ENCODE measurements around the gene MYB. TPM values are rescaled to one million over a fixed set of nuclear protein-coding genes. Genes with fewer than 3 reads are reported as not detected.

The MYB gene
- total and polyA plus RNA-seq, 2 experiments from 2014 or later, result 0.17 to 0.36 TPM

DNA sequence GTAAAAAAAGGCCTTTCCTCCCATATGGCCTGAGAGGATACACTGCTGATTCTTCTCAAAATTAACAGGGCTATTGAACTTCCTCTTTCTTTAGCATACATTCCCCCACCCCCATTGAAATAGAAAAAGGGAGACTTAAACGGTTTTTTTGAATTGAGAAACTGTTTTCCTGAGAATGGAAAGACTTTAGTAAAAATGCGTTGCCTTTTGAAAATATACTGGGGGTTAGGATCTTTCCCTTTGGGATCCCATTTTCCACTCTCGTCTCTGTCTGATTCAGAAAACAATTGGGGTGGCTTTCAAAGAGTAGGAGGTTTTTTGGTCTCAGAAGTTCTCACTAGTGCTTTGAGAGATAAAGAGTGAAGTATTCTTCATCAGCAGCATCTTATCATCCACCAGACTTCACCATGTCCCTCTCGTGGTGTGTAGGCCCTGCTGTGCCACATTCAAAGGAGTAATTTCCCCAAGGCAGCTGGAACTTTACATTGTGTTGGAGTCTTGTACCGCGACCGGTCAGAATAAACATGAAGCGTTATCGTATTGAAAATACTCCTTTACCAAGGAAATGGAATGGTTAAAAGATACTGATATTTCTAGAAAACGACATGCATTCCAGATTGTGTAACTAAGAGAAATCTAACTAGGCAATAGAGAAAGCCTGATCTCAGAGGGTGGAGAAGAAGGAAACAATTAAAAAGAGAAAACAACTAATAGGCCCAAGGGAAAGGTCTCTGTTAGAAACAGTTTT lies 10.6 kb downstream of the MYB start:
- 94% methylated on average over 10 of the region's 10 CpGs for WGBS (ENCODE audit: low lambda C conversion rate, missing lambda C conversion rate)
- no peaks in the 10 kb centered on the region for H3K36me3 ChIP-seq (replicated peaks; ENCODE audit: insufficient read depth, low read depth)
- no peak overlapping the region for H3K4me3 ChIP-seq
- no peak overlapping the region for H3K4me2 ChIP-seq
- no peak overlapping the region for H3K27ac ChIP-seq
- DNase-seq (ENCODE audit: low spot score), result no peak
- H3K79me2 ChIP-seq, result no peaks in the 10 kb centered on the region
- no peaks in the 10 kb centered on the region for H3K9me2 ChIP-seq (replicated peaks; ENCODE audit: insufficient read depth)
- H2AFZ ChIP-seq, result no peak overlapping the region
- TF ChIP-seq EZH2 (IDR thresholded peaks at IDR 0.05; ENCODE audit: borderline replicate concordance) (no peak), EZH2phosphoT487 (IDR thresholded peaks at IDR 0.05; ENCODE audit: low read depth, severe bottlenecking, unreplicated experiment) (no peak)
- TF ChIP-seq, protein P1, sequence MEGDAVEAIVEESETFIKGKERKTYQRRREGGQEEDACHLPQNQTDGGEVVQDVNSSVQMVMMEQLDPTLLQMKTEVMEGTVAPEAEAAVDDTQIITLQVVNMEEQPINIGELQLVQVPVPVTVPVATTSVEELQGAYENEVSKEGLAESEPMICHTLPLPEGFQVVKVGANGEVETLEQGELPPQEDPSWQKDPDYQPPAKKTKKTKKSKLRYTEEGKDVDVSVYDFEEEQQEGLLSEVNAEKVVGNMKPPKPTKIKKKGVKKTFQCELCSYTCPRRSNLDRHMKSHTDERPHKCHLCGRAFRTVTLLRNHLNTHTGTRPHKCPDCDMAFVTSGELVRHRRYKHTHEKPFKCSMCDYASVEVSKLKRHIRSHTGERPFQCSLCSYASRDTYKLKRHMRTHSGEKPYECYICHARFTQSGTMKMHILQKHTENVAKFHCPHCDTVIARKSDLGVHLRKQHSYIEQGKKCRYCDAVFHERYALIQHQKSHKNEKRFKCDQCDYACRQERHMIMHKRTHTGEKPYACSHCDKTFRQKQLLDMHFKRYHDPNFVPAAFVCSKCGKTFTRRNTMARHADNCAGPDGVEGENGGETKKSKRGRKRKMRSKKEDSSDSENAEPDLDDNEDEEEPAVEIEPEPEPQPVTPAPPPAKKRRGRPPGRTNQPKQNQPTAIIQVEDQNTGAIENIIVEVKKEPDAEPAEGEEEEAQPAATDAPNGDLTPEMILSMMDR (IDR thresholded peaks at IDR 0.05; ENCODE audit: poor library complexity), result no peak
- no peaks in the 10 kb centered on the region for H4K20me1 ChIP-seq (ENCODE audit: insufficient read depth, poor library complexity, severe bottlenecking)
- no peaks in the 10 kb centered on the region for H3K27me3 ChIP-seq
- no peaks in the 10 kb centered on the region for H3K4me1 ChIP-seq (ENCODE audit: insufficient read depth)
- no peaks in the 10 kb centered on the region for H3K9me3 ChIP-seq (ENCODE audit: low read depth)

- no peak for TF ChIP-seq EZH2phosphoT487 (IDR thresholded peaks at IDR 0.05; ENCODE audit: low read depth, severe bottlenecking, unreplicated experiment)
- TF ChIP-seq EZH2 (IDR thresholded peaks at IDR 0.05; ENCODE audit: borderline replicate concordance), result no peak
- TF ChIP-seq, protein P1 (IDR thresholded peaks at IDR 0.05; ENCODE audit: poor library complexity), result no peak
- WGBS (ENCODE audit: low lambda C conversion rate, missing lambda C conversion rate), result 91% methylated on average over 13 of the region's 13 CpGs
Measured at GRCh38 chr6:135192256-135193174, 11.4 kb downstream of the MYB start.

GRCh38 chr6:135193221-135193620 lies 12.1 kb downstream of the MYB start:
- H3K4me2 ChIP-seq, result no peak overlapping the region
- TF ChIP-seq EZH2 (IDR thresholded peaks at IDR 0.05; ENCODE audit: borderline replicate concordance), result no peak
- TF ChIP-seq EZH2phosphoT487 (IDR thresholded peaks at IDR 0.05; ENCODE audit: low read depth, severe bottlenecking, unreplicated experiment), result no peak
- TF ChIP-seq, protein P1 (IDR thresholded peaks at IDR 0.05; ENCODE audit: poor library complexity), result no peak
- H3K9me3 ChIP-seq (ENCODE audit: low read depth), result no peaks in the 10 kb centered on the region
- no peaks in the 10 kb centered on the region for H3K79me2 ChIP-seq
- DNase-seq (ENCODE audit: low spot score), result no peak
- WGBS (ENCODE audit: low lambda C conversion rate, missing lambda C conversion rate), result 88% methylated on average over 1 of the region's 1 CpG
- no peak overlapping the region for H3K4me3 ChIP-seq
- no peaks in the 10 kb centered on the region for H4K20me1 ChIP-seq (ENCODE audit: insufficient read depth, poor library complexity, severe bottlenecking)
- H3K27me3 ChIP-seq, result no peaks in the 10 kb centered on the region
- H3K27ac ChIP-seq, result no peak overlapping the region
- H3K4me1 ChIP-seq (ENCODE audit: insufficient read depth), result no peaks in the 10 kb centered on the region
- H3K36me3 ChIP-seq (replicated peaks; ENCODE audit: insufficient read depth, low read depth), result no peaks in the 10 kb centered on the region
- no peaks in the 10 kb centered on the region for H3K9me2 ChIP-seq (replicated peaks; ENCODE audit: insufficient read depth)
- no peak overlapping the region for H2AFZ ChIP-seq

More at GRCh38 chr6:135192256-135193174, 11.4 kb downstream of the MYB start:
- Histone ChIP-seq H3K27me3 (no peaks in the 10 kb centered on the region), H4K20me1 (ENCODE audit: insufficient read depth, poor library complexity, severe bottlenecking) (no peaks in the 10 kb centered on the region), H2AFZ (no peak overlapping the region), H3K4me1 (ENCODE audit: insufficient read depth) (no peaks in the 10 kb centered on the region), H3K36me3 (replicated peaks; ENCODE audit: insufficient read depth, low read depth) (no peaks in the 10 kb centered on the region), H3K4me2 (no peak overlapping the region), H3K9me2 (replicated peaks; ENCODE audit: insufficient read depth) (no peaks in the 10 kb centered on the region), H3K79me2 (no peaks in the 10 kb centered on the region), H3K9me3 (ENCODE audit: low read depth) (no peaks in the 10 kb centered on the region), H3K27ac (no peak overlapping the region), H3K4me3 (no peak overlapping the region)
- no peak for DNase-seq (ENCODE audit: low spot score)

Data from hepatocyte (in vitro differentiated cells).